T47D (cell line): ENCODE results near the gene IFFO2.

Experiments used
- DNase-seq, 2 experiments: peaks; one replicate each; pipeline versions ENCODE4 v3.0.0 to v3.0.0-alpha.2; 2011 to 2012; ENCODE audit warnings: low read depth in 1 of 2, low spot score in 1 of 2
- JUND ChIP-seq: IDR thresholded peaks from 2 replicates; pipeline ENCODE4 v1.6.1; 2012; ENCODE audit warnings: low read depth
- in situ Hi-C: cut with HindIII; loops from 2 replicates; pipeline ENCODE4 v1.10.0; 2016; ENCODE audit warnings: low sequenced_read_pairs, low pct_unique_long_range_greater_than_20kb

Gene IFFO2

DNA sequence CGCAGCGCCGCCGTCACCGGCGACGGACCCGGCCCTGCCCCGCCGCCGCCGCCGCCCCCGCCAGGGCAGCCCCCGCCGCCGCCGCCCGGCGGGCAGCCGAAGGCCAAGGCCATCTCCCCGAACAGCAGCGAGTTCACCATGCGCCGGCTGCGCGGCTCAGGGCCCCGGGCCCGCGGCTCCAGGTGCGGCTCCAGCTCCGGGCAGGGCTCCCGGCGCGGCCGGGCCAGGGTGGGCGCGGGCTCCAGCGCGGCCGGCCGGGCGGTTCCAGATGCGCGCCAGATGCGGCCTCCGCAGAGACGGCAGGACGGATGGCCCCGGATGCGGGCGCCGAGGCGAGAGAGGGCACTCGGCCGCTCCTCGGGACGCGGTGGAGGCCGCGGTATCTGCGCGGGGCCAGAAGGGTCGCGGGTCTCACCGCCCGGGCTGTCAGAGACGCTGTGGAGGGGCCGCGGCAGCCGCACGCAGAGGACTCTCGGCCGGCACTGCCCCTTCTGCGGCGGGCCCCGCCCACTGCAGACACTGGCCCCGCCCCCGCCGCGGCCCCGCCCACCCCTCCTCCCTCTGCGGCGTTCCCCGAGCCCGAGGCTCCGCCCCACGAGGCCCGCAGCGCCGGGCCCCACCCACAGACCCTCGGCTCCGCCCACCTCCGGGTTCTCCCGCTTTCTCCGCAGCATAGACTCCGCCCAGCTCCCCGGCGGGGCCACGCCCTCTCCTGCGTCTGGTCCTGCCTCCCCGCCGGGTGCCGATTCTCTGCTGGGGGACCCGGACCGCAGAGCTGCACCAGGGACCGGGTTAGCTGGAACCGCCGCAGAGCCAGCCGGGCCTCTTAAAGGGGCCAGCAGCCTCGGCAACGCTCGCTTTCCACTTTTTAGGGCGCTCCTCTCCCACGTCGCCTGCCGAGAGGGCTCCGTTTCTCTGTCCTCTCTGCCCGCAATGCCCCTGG lies at the start of gene IFFO2:
Gene IFFO2 (minus strand): TSS at position 484 of the 943 bp plus-strand sequence. CDS start 344 bp downstream, at position 140.
- TF ChIP-seq JUND: no peak
- in situ Hi-C loops: no loop called here
- DNase-seq: peak; percentile 93 to 95

DNA sequence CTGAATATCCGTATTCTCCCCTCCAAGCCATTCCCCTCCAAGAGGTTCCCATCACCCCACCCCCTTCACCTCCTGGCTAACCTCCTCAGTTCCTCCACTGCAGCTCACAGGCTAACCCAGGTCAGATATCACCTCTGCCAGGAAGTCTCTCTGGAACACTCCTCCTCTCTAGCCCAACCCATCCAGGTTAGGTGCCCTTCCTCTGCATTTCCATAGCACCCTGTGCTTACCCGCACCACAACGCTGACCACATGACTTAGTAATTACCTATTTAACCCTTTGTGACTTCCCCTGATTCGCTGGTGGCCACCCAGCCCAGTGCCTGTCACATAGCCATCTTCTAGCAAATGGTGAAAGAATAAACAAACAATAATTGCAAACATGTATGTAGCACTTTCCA lies 49.5 kb upstream of the IFFO2 start:
- no peak for TF ChIP-seq JUND
- DNase-seq: peak in 1 of 2 experiments; percentile 7
- in situ Hi-C loops: no loop called here

DNA sequence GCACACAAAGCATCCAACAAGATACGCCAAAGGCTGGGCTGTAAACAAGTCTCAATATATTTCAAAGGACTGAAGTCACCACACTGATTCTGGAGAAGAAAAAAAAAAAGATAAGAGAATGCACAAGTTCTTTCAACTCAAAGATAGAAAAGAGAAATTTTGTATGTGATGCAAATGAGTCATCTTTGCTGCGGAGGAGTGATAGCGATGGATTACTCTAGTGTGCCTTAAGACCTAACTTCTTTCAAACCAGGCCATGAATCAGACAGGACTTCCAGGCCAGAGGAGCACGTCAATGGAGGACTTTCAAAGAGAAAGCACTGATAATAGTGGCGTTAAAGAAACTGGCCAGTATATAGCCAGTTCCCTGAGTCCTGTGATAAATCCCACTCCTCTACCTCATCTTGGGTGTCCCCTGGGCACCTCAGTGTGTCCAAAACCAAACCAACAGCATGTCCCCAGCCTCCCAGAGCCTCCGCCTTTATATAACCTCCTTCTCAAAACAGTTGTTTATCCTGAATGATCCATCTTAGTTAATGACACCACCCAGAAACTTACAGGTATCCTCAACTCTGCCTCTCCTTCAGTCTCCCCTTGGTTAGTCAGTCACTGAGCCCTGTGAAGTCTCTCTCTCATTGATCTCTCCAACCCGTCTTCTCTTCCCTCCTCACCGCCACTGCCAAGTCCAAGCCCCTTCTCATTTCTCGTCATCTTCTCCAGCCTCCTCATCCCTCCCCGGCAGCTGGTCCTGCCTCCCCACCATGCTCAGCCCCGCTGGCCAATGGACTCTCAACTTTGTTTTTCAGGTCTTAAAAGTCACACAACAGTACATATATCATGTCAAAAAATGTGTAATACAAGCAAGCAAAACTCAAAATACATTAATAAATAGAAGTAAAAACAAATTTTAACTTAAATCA lies 47.2 kb upstream of the IFFO2 start:
- no peak for TF ChIP-seq JUND
- no peak for DNase-seq
- in situ Hi-C loops: no loop called here

- no peak for TF ChIP-seq JUND
- in situ Hi-C loops: no loop called here
- DNase-seq: no peak
Observed at GRCh38 chr1:19000065-19000464, 43.6 kb upstream of the IFFO2 start.

DNA sequence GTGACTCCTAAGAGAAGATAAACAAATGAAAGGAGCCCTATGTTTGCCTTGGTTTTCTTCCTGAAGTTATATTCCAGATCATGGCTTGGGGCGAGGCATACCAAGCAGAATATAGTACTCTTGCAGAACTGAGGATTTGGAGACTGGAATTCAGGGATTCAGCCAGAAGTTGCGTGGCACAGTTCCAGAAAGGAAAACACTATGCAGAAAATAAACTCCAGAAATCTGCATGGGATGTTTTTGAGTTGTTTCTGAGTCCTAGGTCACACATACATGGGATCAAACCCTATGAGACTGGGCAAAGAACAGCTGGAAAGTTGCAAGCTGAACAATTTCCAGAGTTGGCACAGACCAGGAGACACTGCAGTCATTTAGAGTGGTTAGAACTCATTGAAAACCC lies 42.9 kb upstream of the IFFO2 start:
- in situ Hi-C loops: no loop called here
- peak; percentile 21 to 65 for DNase-seq
- TF ChIP-seq JUND: no peak

- peak in 1 of 2 experiments; percentile 60 for DNase-seq
- in situ Hi-C loops: no loop called here
- TF ChIP-seq JUND: no peak
Observed at GRCh38 chr1:18998016-18998724, 41.7 kb upstream of the IFFO2 start.

DNA sequence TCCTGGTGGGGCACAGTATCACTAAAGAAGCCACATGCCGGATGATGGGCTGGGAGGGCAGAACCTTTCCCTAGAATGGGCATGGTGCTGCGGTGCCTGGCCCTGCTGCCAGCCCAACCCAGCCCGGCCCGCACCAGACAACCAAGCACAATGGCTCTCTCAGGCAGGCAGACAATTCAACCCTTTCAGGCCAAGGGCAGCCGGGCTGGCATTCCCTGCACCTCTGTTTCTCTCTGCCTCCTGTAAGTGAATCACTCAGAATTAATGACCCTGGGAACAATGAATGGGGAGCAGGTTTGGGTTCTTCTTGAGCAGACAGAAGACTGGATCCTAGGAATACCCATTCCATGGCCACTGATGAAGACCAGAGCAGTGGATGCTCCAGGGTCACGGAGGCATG lies 41.0 kb upstream of the IFFO2 start:
- in situ Hi-C loops: no loop called here
- DNase-seq: no peak

GRCh38 chr1:18996548-18997177 lies 40.2 kb upstream of the IFFO2 start:
- TF ChIP-seq JUND: no peak
- no peak for DNase-seq
- in situ Hi-C loops: no loop called here

More for the DNA sequence above, 41.0 kb upstream of the IFFO2 start:
- TF ChIP-seq JUND: no peak

DNA sequence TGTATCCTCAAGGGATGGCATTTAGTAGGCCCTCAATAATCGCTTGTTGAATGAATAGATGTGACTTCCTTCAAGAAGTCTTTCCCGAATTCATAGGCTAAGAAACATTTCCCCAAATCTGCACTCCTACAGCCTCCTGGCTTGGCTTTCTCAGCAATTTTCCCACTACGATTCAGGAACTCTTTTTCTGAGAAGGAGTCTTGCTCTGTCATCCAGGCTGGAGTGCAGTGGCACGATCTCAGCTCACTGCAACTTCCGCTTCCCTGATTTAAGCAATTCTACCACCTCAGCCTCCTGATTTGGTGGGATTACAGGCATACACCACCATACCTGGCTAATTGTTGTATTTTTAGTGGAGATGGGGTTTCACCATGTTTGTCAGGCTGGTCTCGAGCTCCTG lies 37.9 kb upstream of the IFFO2 start:
- in situ Hi-C loops: no loop called here
- DNase-seq: no peak
- TF ChIP-seq JUND: no peak

GRCh38 chr1:18992646-18993045 lies 36.2 kb upstream of the IFFO2 start:
- in situ Hi-C loops: no loop called here
- no peak for DNase-seq
- TF ChIP-seq JUND: no peak

DNA sequence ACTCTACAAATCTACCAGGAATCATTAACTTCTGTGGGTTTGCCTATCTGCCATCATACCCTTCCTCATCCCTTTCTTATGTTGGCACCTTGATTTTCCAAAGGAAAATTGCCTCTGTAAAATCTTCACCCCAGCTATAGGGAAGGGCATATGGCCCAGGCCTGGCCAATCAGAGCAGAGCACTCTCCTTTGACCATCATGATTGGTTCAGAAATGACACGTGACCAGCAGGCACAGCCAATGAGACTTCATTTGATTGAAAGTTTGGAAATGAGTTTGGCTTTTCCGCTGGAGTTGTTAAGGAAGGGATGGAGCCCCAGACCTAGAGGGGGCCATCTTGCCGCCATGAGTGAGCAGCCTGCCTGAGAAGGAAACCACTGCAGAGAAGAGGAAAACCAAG lies 35.1 kb upstream of the IFFO2 start:
- no peak for DNase-seq
- no peak for TF ChIP-seq JUND
- in situ Hi-C loops: no loop called here

- in situ Hi-C loops: no loop called here
- no peak for TF ChIP-seq JUND
- no peak for DNase-seq
Observed at GRCh38 chr1:18989896-18990295, 33.4 kb upstream of the IFFO2 start.
